ENCODE measurements around the gene SLC9A1. TPM values are rescaled to one million over a fixed set of nuclear protein-coding genes. Genes with fewer than 3 reads are reported as not detected.

SLC9A1 gene
- total and polyA plus RNA-seq, 2 of the 8 experiments (the other 6 are each of a cell fraction or from before 2014, with no cell fraction given), result 11.3 to 25.1 TPM

DNA sequence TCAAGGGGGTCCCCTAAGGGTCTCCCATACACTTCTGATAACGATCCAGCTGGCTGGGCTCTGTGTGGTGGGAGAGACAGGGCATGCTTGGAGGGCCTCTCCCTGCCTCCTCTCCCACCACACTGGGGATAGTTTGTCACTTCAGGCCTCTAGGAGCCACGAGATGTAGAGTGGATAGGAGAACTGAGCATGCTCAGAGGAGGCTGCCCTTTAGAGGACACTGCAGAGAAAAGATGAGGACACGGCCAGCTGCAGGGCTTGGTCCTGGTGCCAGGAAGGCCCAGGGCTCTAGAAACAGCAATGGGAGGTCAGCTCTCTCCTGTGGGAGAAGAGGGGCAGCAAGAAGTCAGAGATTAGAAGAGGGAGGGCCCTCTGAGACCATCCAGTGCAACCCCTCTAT lies 25.7 kb downstream of the SLC9A1 start:
- no peak for DNase-seq (ENCODE audit: low read depth in 1 of 2, low spot score in 2 of 2)
- Histone ChIP-seq H2BK20ac (ENCODE audit: low read length) (no peak overlapping the region), H3K79me2 (ENCODE audit: control insufficient read depth in 1 of 2, insufficient read depth in 2 of 2, low read length in 2 of 2) (no peaks in the 10 kb centered on the region), H4K5ac (ENCODE audit: insufficient read length, low read depth, low read length) (no peak overlapping the region), H2AK5ac (ENCODE audit: low read depth, low read length) (no peak overlapping the region), H4K8ac (ENCODE audit: extremely low read depth, insufficient read depth, low read length) (peak overlapping the region; percentile 35; the same call in 1 of the 2 replicates), H3K4me3 (ENCODE audit: extremely low read depth in 1 of 4, insufficient read depth in 2 of 4, low read depth in 3 of 4, low read length in 4 of 4) (no peak overlapping the region), H3K9ac (replicated peaks in 1 of 4; ENCODE audit: extremely low read depth in 1 of 4, low read depth in 3 of 4, low read length in 3 of 4) (no peak overlapping the region), H3K56ac (replicated peaks; ENCODE audit: insufficient read length, low read depth, low read length) (no peak overlapping the region), H4K20me1 (replicated peaks in 1 of 2; ENCODE audit: control insufficient read depth in 1 of 2, insufficient read depth in 2 of 2, low read length in 2 of 2) (peaks cover 0 to 4% of the 10 kb centered on the region in 2 experiments), H2BK15ac (ENCODE audit: low read length) (no peak overlapping the region), H2BK120ac (replicated peaks; ENCODE audit: low read depth, low read length) (no peak overlapping the region), H3K4me1 (replicated peaks in 1 of 4; ENCODE audit: control insufficient read depth in 3 of 4, insufficient read depth in 4 of 4, low read length in 3 of 4) (no peaks in the 10 kb centered on the region; a peak in 1 of 7 replicates), H3K79me1 (ENCODE audit: low read depth, low read length) (peaks cover 4% of the 10 kb centered on the region), H4K91ac (replicated peaks; ENCODE audit: insufficient read length, low read length) (no peak overlapping the region), H3K18ac (ENCODE audit: extremely low read depth, low read length) (no peak overlapping the region), H3K23me2 (ENCODE audit: low read depth, low read length) (no peaks in the 10 kb centered on the region), H3K27ac (ENCODE audit: low read depth, low read length) (no peak overlapping the region), H2BK5ac (ENCODE audit: low read depth, low read length) (no peak overlapping the region; the same call in 1 of the 2 replicates), H2AFZ (ENCODE audit: low read length) (no peak overlapping the region), H3K4me2 (ENCODE audit: insufficient read depth in 1 of 2, low read depth in 2 of 2, low read length in 2 of 2) (no peak overlapping the region), H3K9me3 (ENCODE audit: insufficient read depth in 2 of 2, low read depth in 1 of 2, low read length in 1 of 2) (no peaks in the 10 kb centered on the region), H3K14ac (ENCODE audit: insufficient read length) (no peak overlapping the region), H3K36me3 (ENCODE audit: control insufficient read depth in 2 of 4, insufficient read depth in 4 of 4, low read length in 3 of 4) (no peaks in the 10 kb centered on the region), H3K4ac (replicated peaks; ENCODE audit: insufficient read length, low read depth, low read length) (no peak overlapping the region), H2BK12ac (ENCODE audit: low read depth, low read length) (no peak overlapping the region), H3K23ac (ENCODE audit: insufficient read length) (no peak overlapping the region), H3K27me3 (replicated peaks in 1 of 4; ENCODE audit: control insufficient read depth in 3 of 4, extremely low read depth in 1 of 4, insufficient read depth in 3 of 4, low read length in 3 of 4) (no peaks in the 10 kb centered on the region)
- FAIRE-seq, result no peak
- POLR2A ChIA-PET (ENCODE audit: partially characterized antibody), result interaction anchor here (0.8 to 3.7 kb wide), 3 partner anchors 10 to 220 kb away, joined by 3 to 16 read pairs (median 6); partner anchors contain the start of gene SLC9A1
- CTCF ChIA-PET (ENCODE audit: partially characterized antibody), result interaction anchor here (0.9 to 12.7 kb wide), 10 partner anchors 10 to 167 kb away, joined by 3 to 114 read pairs (median 6); partner anchors contain the start of gene SLC9A1
- TF ChIP-seq JUND (IDR thresholded peaks at IDR 0.05; ENCODE audit: low read length) (no peak), TAF1 (IDR thresholded peaks at IDR 0.05; ENCODE audit: low read depth, low read length) (no peak), POLR2AphosphoS5 (IDR thresholded peaks at IDR 0.05; ENCODE audit: low read depth, low read length) (no peak), MAFK (IDR thresholded peaks at IDR 0.05; ENCODE audit: low read depth, low read length) (no peak), EP300 (IDR thresholded peaks at IDR 0.05; ENCODE audit: borderline replicate concordance in 1 of 2, low read depth in 2 of 2, low read length in 2 of 2) (no peak)
- TF ChIP-seq, protein P1, sequence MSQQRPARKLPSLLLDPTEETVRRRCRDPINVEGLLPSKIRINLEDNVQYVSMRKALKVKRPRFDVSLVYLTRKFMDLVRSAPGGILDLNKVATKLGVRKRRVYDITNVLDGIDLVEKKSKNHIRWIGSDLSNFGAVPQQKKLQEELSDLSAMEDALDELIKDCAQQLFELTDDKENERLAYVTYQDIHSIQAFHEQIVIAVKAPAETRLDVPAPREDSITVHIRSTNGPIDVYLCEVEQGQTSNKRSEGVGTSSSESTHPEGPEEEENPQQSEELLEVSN (IDR thresholded peaks at IDR 0.05), result no peak
- 85% methylated on average over 3 of the region's 3 CpGs; no CpG with 5 or more reads in 1 of the 2 experiments for WGBS, 2 experiments (ENCODE audit: extremely low coverage in 1 of 2, insufficient coverage in 1 of 2, insufficient read length in 1 of 2, insufficient replicate concordance in 2 of 2, low coverage in 1 of 2, low lambda C conversion rate in 2 of 2, missing lambda C conversion rate in 1 of 2)

Data from H1 (cell line).